Superior temporal gyrus (tissue), 1 donor: Measurements from ENCODE around the gene MCTP2.

Source experiments
- DNase-seq: peaks from one replicate; pipeline ENCODE4 v3.0.0-alpha.2; 2016; ENCODE audit errors: extremely low spot score

The MCTP2 gene

GRCh38 chr15:94230883-94231722 is at the start of gene MCTP2:
TSS of gene MCTP2 (plus strand) at chr15:94231561. CDS start at chr15:94298266, 66,705 bp downstream.
- no peak for DNase-seq

- no peak for DNase-seq
These were observed 48.5 kb upstream of the MCTP2 start for GRCh38 chr15:94182883-94183282.

- DNase-seq, result no peak
These were observed 45.7 kb upstream of the MCTP2 start for GRCh38 chr15:94185547-94186236.

GRCh38 chr15:94186770-94187331 is 44.5 kb upstream of the MCTP2 start:
- DNase-seq, result no peak

GRCh38 chr15:94193906-94194305 is 37.5 kb upstream of the MCTP2 start:
- DNase-seq, result no peak

- no peak for DNase-seq
These were observed 34.8 kb upstream of the MCTP2 start for GRCh38 chr15:94196531-94196930.

- no peak for DNase-seq
These were observed 32.7 kb upstream of the MCTP2 start for GRCh38 chr15:94198633-94199032.

GRCh38 chr15:94199725-94200124 is 31.6 kb upstream of the MCTP2 start:
- DNase-seq, result no peak

GRCh38 chr15:94203306-94203705 is 28.1 kb upstream of the MCTP2 start:
- no peak for DNase-seq

- DNase-seq, result no peak
These were observed 26.0 kb upstream of the MCTP2 start for GRCh38 chr15:94205366-94205765.

- DNase-seq, result no peak
These were observed 24.7 kb upstream of the MCTP2 start for GRCh38 chr15:94206463-94207167.

- DNase-seq, result no peak
These were observed 19.1 kb upstream of the MCTP2 start for GRCh38 chr15:94212291-94212690.

- DNase-seq, result no peak
These were observed 5.7 kb upstream of the MCTP2 start for GRCh38 chr15:94225616-94226015.

GRCh38 chr15:94228611-94229010 is 2.8 kb upstream of the MCTP2 start:
- DNase-seq, result no peak

- DNase-seq, result no peak
These were observed 1.6 kb upstream of the MCTP2 start for GRCh38 chr15:94229591-94230369.

GRCh38 chr15:94230431-94230882 is 904 bp upstream of the MCTP2 start:
- DNase-seq, result no peak

- no peak for DNase-seq
These were observed 535 bp downstream of the MCTP2 start for GRCh38 chr15:94231723-94232468.

- DNase-seq, result no peak
These were observed 2.1 kb downstream of the MCTP2 start for GRCh38 chr15:94233441-94233840.

GRCh38 chr15:94234300-94234699 is 2.9 kb downstream of the MCTP2 start:
- no peak for DNase-seq

- DNase-seq, result no peak
These were observed 3.7 kb downstream of the MCTP2 start for GRCh38 chr15:94235041-94235440.

GRCh38 chr15:94235646-94236045 is 4.3 kb downstream of the MCTP2 start:
- no peak for DNase-seq
